GM12872 (cell line): ENCODE results near the gene AKT1S1.

Experiments
- TF ChIP-seq, protein P1 (sequence below): IDR thresholded peaks from 3 replicates; pipeline ENCODE4 v1.5.1; 2011; ENCODE audit warnings: low read depth, mild to moderate bottlenecking, low read length, moderate library complexity; ENCODE audit not compliant: insufficient read depth

AKT1S1 gene

DNA sequence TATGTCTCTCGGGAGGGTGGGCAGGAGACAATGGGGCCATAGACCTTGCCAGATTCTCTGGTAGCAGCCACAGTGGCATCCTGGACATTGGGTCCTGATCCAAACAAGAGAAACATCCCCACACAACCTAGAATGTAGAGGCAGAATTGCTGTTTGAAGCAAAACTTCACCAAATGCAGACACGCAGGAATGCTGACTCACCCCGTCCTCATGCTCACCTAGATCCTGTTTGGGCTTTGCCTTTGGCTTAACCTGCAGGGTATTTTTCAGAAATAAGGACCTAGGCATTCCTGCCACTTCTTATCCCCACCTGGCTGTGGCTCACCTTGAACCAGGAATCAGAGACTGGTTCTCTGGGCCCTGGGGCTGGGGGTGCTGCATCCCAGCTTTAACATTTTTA is 7.6 kb upstream of the AKT1S1 start:
- TF ChIP-seq, protein P1, sequence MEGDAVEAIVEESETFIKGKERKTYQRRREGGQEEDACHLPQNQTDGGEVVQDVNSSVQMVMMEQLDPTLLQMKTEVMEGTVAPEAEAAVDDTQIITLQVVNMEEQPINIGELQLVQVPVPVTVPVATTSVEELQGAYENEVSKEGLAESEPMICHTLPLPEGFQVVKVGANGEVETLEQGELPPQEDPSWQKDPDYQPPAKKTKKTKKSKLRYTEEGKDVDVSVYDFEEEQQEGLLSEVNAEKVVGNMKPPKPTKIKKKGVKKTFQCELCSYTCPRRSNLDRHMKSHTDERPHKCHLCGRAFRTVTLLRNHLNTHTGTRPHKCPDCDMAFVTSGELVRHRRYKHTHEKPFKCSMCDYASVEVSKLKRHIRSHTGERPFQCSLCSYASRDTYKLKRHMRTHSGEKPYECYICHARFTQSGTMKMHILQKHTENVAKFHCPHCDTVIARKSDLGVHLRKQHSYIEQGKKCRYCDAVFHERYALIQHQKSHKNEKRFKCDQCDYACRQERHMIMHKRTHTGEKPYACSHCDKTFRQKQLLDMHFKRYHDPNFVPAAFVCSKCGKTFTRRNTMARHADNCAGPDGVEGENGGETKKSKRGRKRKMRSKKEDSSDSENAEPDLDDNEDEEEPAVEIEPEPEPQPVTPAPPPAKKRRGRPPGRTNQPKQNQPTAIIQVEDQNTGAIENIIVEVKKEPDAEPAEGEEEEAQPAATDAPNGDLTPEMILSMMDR, result no peak

DNA sequence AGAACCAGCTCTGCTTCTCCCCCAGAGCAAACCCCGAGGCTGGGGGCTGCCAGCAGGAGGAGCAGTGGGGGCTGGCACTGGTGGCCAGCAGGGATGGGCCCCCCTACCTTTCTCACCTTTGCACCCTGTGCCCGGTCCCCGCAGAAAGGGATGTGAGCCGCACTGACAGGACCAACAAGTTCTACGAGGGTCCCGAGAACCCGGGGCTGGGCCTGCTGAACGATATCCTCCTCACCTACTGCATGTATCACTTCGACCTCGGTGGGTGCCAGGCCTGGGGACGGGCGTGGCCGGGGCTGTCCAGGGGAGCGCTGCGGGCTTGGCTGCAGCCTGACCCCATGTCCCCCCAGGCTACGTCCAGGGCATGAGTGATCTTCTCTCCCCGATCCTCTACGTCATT is 7.0 kb upstream of the AKT1S1 start:
- TF ChIP-seq, protein P1, result no peak

DNA sequence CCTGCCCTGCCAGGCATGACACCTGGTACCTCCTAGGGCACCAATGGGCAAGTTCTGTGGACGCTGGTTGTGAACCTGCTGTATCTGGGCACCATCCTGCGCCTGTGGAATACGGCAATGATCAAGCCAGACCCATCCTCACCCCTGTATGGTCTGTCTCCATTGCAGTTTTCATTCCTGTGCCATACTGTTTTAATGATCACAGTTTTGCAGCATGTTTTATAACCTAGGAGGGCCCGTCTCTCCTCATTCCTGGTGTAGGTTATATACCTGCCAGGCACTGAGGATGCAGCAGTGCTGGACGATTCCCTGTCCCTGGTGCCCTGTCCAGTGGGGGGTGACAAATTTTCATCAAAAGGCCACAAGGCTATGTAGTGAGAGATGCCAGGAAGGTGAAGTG is 5.9 kb upstream of the AKT1S1 start:
- TF ChIP-seq, protein P1, result no peak

DNA sequence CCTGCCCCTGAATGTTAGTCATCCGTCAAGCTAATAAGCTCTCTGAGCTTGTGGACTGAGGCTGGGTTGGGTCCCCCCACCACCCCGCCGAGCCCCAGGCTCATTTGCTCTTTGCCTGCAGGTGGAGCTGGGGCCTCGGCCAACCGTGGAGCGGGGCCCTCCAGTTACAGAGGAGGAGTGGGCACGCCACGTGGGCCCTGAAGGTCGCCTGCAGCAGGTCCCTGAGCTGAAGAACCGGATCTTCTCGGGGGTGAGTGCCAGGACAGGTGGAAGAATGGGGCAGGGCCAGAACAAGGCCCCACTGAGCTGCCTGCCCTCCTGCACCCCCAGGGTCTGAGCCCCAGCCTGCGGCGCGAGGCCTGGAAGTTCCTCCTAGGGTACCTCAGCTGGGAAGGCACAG is 5.5 kb upstream of the AKT1S1 start:
- TF ChIP-seq, protein P1, result no peak

DNA sequence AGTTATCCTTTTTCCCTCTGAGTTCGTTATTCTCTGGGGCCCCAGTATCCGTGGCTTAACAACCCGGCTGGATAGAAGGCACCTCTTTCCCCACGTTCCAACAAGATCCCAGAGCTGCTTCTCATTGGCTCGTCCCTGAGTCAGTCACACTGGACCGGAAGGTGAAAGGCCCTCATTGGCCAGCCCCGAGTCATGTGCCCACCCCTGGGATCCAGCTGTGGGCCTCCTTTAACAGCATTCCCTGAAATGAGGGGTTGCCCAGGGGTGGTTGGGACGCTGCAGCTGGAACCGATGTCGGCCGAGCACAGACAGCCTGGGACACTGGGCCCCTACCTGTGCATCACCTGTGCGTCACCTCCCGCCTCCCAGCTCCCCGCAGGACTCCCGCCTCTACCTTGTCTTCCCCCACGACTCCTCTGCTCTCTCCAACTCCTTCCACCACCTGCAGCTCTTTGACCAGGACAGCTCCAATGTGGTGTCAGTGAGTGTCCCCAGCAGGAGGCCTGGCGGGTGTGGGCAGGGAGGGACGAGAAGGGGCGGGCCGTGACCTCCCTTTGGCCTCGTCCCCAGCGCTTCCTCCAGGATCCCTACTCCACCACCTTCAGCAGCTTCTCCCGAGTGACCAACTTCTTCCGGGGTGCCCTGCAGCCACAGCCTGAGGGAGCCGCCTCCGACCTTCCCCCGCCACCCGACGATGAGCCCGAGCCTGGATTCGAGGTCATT is 4.7 kb upstream of the AKT1S1 start:
- TF ChIP-seq, protein P1, result no peak

DNA sequence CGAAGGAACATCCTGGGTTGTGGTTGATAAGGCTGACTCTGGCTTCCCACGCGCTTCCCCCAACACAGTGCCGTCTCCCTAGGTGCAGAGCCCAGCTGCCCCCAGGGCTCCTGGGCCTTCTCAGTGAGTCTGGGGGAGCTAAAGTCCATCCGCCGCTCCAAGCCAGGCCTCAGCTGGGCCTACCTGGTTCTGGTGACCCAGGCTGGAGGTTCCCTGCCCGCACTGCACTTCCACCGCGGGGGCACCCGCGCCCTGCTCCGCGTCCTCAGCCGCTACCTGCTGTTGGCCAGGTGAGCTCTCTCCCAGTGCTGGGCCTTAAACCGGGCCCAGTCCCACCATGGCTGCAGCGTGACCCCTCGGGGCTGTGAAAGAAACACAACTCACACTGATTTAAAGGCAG is 4.0 kb upstream of the AKT1S1 start:
- TF ChIP-seq, protein P1, result no peak

DNA sequence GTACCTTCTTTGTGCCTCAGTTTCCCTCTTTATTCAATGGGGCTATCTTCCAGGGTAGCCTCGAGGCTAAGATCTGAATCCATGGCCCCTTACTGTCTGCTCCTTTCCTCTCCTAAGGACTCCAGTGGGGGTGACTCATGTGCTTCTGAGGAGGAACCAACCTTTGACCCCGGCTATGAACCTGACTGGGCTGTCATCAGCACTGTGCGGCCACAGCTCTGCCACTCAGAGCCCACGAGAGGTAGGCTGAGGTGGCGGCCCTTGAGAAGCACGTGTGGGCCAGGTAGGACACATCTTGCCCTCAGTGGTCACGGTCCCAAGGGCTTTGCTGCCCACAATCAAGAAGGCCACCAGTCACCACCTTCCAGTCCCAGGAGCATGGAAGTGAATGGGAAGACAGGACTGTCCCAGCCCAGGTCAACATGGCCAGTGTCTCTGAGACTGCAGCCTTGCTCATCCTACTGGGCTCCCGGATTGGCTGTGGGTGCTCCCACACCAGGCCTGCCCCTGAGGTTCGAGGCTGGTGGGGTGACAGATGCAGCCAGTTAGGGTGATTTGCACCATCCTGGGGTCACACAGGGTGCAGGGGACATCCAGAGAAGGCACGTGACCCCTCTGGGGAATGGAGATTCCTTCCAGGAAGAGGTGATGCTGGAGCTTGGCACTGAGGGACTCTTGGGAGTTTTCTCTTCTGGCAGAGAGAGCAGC is 3.2 kb upstream of the AKT1S1 start:
- TF ChIP-seq, protein P1, result no peak
